C4-2B (cell line): Measurements from ENCODE around the gene PPP2R3B.

ENCODE experiments used
- CTCF ChIP-seq: fragments of 450-650 bp; conservative IDR thresholded peaks from 2 replicates; pipeline ENCODE4 v1.5.1; 2017; ENCODE audit warnings: mild to moderate bottlenecking
- ZFX ChIP-seq: fragments of 450-650 bp; IDR thresholded peaks from 2 replicates; pipeline ENCODE4 v1.6.1; 2017

GRCh38 chrX:298993-299392, 87.7 kb downstream of the PPP2R3B start:
- no peak for TF ChIP-seq ZFX
- TF ChIP-seq CTCF = no peak
